ENCODE measurements around the gene AKAP8.
"Not testable (repeated sequence)": the region's sequence is repeated elsewhere in the genome, so short reads cannot be mapped to it uniquely, and the experiment has no call there.

The AKAP8 gene

DNA sequence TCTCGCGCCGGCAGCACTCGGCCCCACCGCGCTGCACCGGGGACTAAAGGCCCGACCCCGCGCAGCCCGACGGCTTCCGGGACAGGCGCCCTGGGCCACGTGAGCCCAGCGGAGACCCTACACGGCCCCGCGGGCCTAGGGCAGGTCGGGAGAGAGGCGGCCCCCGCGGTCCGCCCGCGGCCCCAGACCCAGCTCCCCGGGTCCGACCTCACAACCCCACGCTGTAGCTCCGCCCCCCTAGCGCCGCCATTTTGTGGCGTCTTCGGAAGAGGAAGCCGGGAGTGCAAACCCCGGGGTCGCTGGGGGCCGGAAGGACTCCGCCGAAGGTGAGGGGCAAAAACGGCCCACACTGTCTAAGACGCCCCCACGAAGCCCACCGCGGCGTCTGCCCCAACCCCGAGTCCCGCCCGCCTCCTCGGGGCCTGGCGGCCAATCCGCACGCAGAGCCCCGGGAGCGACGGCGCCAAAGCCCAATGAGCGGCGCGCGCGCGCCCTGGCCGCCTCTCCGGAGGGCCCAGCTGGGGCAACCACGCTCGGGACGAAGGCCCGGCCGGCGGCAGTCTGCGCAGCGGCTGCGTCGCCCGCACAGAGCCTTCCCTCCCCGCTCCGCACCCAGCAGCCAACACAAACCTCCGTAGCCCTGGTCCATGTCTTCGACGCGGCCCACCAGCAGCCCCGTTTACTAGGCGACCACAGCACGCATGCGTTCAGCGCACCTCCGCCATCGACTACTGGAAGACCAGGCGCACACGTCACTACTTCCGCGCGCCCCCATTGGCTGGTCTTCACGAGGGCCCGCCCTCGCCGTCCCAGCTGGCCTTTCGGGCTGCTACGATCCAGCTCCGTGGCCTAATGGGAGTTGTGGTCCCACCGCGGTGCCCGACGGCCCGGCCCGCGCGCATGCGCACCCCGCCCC, at the start of gene AKAP8:
Gene AKAP8, minus strand, starts transcription at position 705 of the 916 bp plus-strand sequence. Its CDS starts 56 bp downstream, at position 649.
- DNase-seq (ENCODE audit: low read depth in 2 of 2): peak; percentile 95 to 96

DNA sequence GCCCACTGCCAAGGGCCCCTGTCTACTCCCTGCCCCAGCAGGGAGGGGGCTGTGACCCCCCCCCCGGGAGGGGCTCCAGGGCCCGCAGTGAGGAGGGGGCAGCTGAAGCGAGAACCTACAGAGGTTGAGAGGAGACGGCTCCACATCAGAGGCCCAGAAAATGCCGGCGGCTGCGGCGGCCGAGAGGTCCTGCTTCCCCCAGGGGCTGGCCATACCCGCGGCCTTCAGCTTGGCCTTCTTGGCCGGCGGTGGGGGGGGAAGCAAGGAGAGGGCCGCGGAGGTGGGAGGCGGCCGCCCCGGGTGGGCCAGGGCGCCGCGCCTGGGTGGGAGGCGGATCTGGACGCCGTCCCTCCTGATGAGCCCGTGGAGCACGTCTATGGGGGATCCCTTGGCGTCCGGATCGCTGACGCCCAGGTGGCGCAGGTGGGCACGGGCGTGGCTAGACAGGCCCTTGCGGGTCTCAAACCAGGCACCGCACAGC, 48.4 kb upstream of the AKAP8 start:
- DNase-seq (ENCODE audit: low read depth in 2 of 2): no peak

GRCh38 chr19:15427350-15427700, 47.7 kb upstream of the AKAP8 start:
- no peak for DNase-seq (ENCODE audit: low read depth in 2 of 2)

DNA sequence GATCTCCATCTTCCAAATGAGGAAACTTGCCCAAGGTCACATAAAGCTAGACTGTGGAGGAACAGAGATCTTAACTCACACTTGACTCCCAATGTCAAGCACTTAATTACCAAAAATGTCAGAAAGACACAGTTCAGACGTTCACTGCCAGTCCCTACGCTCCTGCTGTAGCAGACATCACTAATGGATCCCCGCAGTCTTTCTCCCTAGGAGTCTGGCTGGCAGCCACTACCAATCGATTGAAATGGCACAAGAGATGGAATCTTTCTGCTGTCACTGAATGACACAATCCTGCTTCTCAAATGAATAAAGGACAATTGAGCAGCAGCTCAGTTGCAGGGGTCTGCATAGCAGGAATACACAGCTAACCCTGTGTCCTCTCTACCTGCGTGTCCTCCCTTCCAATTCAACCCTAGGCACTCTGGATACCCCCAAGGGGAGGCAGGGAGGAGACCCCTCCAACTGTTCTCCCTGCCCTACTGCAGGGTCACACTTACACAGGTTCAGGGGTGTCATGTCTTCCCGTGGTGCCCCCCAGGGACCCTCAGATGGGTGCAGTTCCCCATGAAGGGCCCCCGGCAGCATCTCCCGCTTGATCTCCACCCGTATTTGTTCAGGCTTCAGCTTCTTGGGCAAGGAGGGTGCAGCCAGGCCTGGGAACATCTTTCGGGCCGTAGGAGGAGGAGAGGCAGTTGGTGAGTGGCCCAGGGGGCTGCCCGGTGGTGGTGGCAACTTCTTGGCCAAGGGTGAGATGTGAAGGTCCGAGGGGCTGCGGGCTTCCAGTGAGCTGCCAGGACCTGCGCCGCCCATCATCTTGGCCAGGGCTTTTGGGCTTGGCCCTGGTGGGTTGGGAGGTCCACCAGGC, 47.1 kb upstream of the AKAP8 start:
- no peak for DNase-seq (ENCODE audit: low read depth in 2 of 2)

GRCh38 chr19:15425321-15425950, 45.8 kb upstream of the AKAP8 start:
- no peak for DNase-seq (ENCODE audit: low read depth in 2 of 2)

- DNase-seq (ENCODE audit: low read depth in 2 of 2): no peak
These were observed 45.2 kb upstream of the AKAP8 start for GRCh38 chr19:15424692-15425272.

DNA sequence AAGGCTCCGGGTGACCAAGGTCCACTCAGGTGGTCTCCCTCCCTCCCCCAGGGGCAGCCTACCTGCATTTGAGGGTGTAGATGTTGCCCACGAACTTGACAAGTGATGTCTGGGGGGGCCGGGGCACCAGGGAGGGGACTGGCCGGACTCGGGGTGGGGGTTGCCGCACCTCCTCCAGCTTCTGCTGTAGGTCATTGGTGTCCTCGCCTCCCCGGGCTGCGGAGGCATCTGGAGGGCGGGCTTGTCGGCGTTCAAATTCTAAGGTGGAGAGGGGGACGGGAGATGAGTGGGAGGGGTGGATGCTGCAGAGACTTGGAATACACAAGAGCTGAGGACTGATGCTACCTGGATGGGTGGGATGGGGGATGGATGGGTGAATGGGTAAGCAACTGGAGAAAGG, 44.5 kb upstream of the AKAP8 start:
- DNase-seq (ENCODE audit: low read depth in 2 of 2): no peak

DNA sequence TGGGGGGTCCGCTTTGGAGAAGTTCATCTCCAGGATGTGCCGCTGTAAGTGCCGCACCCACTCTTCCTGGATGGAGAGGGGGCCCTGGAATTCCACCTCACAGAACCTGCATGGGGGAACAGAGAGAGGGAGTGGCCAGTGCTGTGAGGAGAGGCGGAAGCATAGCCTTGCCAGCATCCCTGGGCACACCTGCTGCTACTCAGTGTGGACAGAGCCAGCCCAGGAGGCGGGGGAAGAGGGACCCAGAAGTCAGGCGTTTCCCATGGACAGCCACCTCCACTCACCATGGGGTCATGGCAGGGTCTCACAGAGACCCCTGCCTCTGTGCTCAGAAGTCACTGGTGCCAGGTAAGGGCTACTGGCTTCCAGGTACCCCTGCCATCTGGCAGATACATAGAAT, 43.5 kb upstream of the AKAP8 start:
- DNase-seq (ENCODE audit: low read depth in 2 of 2): no peak

DNA sequence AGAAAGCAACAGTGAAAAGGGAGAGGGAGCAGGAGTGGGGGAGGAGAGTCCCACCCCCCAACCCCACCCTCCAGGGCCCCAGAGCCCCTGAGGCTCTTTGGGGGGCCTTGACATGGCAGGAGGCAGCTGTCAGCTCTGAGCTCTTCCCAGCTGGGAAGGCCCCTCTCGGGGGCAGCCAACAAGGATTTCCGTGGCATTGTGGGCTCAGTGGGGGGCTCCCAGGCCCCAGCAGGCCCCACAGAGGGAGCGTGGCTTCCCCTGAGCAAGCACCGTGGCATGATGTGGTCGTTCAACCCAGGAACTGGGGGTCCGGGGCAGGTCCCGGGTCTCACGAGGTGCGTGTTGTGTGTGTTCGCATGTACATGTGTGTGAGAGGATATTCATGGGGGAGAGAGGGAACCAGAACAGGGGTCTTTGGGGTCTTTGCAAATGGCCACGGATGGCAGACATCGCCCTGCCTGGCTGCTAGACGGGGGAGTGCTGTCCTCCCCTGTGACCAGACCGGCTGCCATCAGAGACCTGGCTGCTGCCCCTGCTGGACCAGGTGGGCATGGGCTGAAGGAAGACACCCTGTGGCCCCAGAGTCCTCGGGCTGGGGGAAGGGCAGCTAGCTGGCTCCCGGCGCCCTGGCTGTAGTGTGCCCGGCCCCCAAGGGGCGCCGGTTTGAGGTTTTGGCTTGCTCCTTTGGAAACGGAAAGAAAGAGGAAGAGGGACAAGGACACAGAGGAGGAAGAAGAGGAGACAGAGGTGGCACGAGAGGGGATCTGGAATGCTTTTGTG, 42.9 kb upstream of the AKAP8 start:
- DNase-seq (ENCODE audit: low read depth in 2 of 2): no peak

- DNase-seq (ENCODE audit: low read depth in 2 of 2): no peak
These were observed 42.2 kb upstream of the AKAP8 start for GRCh38 chr19:15421721-15422260.

DNA sequence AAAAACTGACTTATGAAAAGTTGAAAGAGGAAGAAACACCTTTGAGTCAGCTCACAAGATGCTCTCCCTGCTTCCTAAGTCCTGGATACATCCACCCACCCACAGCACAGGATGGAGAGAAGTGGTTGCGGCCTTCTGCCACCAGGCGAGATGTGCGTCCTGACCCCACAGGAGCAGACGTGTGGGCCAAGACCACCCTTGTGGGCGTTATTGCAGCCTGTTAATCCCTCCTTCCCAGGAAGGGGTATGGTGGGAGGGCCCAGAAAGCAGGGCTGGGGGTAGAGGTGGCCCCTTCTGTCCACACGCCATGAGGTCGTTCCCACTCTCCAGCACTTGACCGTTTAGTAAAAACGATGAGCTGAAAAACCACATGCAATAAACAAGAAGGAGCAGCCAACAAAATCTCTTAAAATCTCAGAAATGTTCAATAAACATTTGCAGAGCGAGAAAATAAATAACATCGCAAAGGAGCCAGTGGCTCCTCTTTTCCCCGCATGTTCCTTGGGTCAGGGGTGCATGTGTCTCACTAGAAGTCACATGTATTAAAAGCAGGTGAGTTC, 41.6 kb upstream of the AKAP8 start:
- no peak for DNase-seq (ENCODE audit: low read depth in 2 of 2)

DNA sequence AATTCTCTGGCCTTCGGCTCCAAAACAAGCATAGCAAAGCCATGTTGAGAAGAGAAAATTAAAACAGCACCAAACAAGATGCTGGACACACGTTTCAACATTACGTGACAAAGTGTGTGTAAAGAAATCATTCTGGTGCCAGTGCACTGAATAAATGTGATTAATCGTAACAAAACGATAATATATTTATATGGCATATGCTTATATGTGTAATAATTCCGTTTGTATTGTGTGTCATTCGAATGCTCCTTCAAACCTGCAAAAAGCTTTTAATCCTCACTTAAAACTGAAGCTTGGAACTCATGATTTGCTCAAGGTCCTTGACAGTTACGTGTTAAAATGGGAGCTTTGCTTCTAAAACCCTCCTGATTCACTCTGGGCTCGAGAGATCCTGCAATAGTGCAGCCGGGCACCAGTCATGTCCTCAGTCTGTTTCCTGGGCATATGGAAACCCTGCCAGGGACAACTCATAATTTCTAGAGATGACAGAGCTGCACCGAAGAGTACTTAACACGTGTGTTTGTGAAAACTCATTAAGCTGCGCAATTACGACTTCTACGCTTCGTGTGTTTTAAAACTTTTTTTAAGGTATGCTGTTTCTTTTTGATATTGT, 39.9 kb upstream of the AKAP8 start:
- no peak for DNase-seq (ENCODE audit: low read depth in 2 of 2)

DNA sequence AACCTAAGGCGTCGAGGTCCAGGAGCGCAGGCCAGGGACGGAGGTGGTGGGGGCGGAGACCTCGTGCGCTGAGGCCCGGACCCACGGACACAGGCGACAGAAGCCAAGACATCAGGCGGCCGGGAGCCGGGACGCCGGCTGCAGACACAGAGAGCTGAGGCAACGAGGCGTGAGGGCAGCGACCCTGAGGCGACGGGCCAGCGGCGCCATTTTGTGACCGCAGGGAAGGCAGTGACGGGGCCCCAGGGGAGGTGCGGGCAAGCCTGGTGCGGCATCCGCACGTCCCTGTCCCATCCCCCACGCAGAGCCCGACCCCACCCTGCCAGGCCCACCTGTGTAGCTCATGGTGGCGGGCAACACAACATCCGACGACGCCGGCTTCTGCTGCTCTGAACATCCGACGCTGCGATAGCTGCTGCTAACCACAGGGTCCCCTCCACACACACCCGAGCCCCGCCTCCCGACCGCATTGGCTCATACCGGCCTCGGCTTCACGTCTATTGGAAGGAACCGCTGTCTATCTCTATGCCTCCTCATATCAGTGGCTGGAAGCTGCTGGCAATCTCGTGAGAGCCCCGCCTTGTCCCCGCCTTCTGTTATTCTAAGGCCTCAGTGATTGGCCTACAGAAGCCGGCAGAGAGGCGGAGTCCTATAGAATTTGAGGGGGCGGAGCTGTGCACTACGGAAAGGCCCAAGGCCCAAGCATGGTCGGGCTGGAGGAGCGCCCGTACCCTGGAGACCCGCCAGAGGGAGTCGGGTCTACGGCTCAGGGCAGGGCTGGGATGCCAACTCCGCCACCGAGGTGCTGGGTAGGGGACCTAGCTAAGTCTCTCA, 39.2 kb upstream of the AKAP8 start, which contains the start of gene AKAP8L:
Gene AKAP8L, minus strand, starts transcription at position 410 of the 834 bp plus-strand sequence. Its CDS starts 65 bp downstream, at position 345.
- DNase-seq (ENCODE audit: low read depth in 2 of 2): peak; percentile 95 to 99

- no peak for DNase-seq (ENCODE audit: low read depth in 2 of 2)
These were observed 38.6 kb upstream of the AKAP8 start for GRCh38 chr19:15418231-15418578.

DNA sequence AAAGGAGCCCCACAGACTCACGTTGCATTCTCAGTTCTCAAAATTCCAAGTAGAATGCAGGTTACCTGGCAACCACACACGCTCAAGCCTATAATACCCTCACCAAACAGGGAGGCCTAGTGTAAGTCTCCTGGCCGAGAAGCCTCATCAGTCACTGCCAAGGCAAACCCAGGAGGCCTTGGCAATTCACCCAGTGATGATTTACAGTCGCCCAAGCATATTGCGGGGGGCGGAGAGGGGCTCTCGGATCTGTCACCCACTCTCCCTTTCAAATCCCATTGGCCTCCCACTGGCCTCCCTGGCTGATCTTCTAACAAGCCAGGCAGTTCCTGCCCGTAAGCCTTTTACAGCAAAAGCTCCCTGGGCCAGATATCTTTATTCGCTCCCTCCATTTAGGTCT, 38.1 kb upstream of the AKAP8 start:
- DNase-seq (ENCODE audit: low read depth in 2 of 2): no peak

GRCh38 chr19:15412832-15413231, 33.2 kb upstream of the AKAP8 start:
- DNase-seq (ENCODE audit: low read depth in 2 of 2): no peak

- not testable (repeated sequence) for DNase-seq (ENCODE audit: low read depth in 2 of 2)
These were observed 31.8 kb upstream of the AKAP8 start for GRCh38 chr19:15411351-15411750.

GRCh38 chr19:15404780-15405211, 25.2 kb upstream of the AKAP8 start:
- no peak for DNase-seq (ENCODE audit: low read depth in 2 of 2)
